ENCODE measurements around the gene ARVCF.

Gene ARVCF

DNA sequence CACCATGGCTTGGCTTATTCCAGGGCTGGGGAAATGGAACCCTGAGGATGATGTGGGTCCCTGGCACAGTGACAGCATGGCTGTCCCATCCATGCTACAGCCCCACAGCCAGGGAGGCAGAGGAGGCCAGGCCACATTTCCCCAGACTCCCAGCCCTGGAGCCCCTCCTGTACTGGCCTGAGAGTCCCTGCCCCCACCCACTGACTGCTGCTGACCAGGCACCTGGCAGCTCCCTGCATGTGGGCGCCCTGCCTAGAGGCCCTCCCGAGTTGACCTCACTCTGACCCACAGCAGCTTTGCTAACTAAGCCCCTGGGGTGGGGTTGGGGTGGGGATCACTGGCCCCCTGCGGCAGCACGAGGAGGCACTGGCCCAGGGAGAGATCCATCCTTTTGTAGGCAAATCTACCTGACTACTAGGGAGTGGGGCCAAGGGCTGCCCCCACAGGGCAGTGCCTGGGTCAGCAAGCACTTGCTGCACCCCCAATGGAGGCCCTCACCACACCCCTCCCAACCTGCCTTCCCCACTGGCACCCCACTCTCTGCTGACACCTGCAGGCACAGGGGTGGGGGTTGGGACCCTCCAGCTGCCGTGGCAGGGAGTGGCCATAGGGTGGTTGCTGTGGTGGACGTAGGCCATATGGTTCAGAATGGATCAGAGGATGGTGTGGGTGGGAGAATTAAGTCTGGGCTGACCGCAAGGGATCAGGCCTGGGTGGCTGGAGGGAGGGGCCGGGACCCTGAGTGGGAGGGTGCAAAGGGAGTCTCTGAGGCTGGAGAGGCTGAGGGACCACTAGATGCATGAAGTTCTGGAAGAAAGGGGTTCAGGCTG is 17.4 kb downstream of the ARVCF start:
- no peak overlapping the region for H3K4me3 ChIP-seq (ENCODE audit: low read depth, low read length)
- TF ChIP-seq CTCF (IDR thresholded peaks at IDR 0.05; ENCODE audit: low read depth, low read length) = no peak

GRCh38 chr22:19998232-19998951 is 18.2 kb downstream of the ARVCF start:
- no peak overlapping the region for H3K4me3 ChIP-seq (ENCODE audit: low read depth, low read length)
- no peak for TF ChIP-seq CTCF (IDR thresholded peaks at IDR 0.05; ENCODE audit: low read depth, low read length)

- TF ChIP-seq CTCF (IDR thresholded peaks at IDR 0.05; ENCODE audit: low read depth, low read length) = no peak
- H3K4me3 ChIP-seq (ENCODE audit: low read depth, low read length) = no peak overlapping the region
These were observed 18.9 kb downstream of the ARVCF start for GRCh38 chr22:19997561-19998231.

DNA sequence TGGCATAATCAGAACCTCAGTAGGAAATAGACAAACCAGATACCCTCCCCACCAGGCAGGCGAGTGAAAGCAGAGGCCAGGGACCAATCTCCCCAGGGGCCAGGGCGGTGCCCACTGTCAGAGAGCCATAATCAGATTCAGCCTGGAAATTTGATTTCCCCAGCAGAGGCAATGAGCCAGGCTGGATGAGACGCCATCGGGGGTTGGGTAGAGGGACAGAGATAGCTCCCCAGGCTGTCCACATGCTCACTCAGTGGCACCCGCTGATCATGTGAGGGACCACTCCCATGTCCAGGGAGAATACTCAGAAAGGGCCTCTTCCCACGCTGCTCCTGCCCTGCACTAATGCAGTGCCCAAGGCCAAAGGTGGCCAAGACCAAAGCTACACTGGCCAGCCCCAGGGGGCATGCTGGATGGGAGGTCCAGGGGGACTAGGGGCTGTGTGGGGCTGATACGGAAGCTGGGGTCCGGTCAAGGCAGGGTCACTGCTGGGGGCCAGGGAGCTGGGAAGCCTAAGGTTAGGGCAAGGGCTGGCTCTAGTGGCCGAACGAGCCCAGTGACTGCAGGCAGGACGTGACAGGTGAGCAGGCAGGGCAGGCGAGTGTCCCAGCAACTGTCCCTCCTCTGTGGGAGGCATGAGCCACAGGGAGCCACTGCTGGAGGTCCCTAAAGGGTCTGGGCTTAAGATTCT is 19.8 kb downstream of the ARVCF start:
- no peak for TF ChIP-seq CTCF (IDR thresholded peaks at IDR 0.05; ENCODE audit: low read depth, low read length)
- H3K4me3 ChIP-seq (ENCODE audit: low read depth, low read length) = no peak overlapping the region

DNA sequence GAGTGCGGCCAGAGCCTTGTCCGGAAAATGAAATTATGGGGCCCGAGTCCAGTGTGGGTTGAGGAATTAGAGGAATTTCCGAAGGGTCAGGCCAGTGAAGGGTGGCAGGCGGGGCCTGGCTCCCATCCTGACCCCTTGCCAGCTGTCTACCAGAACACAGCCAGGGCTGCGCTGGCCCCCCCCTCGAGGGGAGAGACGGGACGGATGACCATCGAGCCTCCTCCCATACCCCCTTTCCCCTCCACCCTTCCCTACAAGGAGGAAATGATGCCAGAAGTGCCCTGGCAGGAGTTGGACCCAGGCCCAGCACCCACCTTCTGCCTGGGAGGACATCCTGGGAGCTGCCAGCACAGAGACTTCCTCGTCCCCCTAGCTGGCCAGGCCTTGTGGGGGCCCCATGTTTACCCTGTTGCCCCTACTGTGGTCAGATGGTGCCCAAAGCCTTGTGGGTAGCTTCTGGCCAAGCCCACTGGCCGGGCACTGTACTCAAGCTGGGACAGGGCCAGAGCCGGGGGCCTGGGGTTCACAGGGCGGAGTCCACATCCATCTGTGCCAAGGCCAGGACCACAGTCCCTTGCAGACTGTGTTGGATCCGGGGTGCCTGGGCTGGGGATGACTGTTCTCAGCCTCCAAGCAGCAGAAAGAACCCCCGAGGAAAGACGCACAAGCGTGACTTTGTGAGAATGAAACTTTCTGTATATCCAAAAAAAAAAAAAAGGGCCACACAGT is 20.8 kb downstream of the ARVCF start:
- H3K4me3 ChIP-seq (ENCODE audit: low read depth, low read length) = no peak overlapping the region
- TF ChIP-seq CTCF (IDR thresholded peaks at IDR 0.05; ENCODE audit: low read depth, low read length) = no peak

DNA sequence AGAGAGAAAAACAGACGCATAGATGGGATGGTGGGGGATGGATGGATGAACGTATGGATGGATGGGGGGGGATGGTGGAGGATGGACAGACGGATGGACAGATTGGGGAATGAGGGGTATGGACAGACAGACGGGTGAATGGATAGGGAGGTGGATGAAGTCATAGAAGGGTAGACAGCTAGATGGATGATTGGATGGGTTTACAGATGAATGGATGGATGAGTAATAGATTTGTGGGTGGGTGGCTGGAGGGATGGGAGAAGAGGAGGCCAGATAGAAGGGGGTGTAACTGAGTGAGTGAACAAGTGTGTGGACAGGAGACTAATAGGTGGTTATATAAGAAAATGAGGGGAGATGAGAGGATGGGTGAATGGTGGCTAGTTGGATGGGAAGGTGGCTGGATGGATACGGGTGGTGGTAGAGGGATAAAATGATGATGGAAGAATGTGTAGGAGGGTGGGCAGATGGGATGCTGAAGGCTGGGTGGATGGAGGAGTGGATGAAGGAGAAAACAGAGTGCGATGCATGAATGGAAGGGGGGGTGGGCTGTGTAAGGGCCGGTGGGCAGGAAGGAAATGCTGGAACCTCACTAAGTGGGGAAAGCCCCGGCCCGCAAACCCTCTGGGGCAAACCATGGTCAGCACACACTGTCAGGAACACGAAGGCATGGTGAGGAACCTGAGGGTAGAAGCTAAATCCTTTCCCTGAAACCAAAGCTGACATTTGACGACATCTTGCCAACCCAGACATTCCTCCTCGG is 21.6 kb downstream of the ARVCF start:
- TF ChIP-seq CTCF (IDR thresholded peaks at IDR 0.05; ENCODE audit: low read depth, low read length) = no peak
- H3K4me3 ChIP-seq (ENCODE audit: low read depth, low read length) = no peak overlapping the region
